Thyroid gland (tissue), 4 donors: ENCODE results near the gene MAGI2. TPM values are rescaled to one million over a fixed set of nuclear protein-coding genes. Genes with fewer than 3 reads are reported as not detected.

Source experiments
- DNase-seq, 2 donors: peaks; one replicate each; pipeline ENCODE4 v3.0.0-alpha.2; 2019
- H3K27ac ChIP-seq, 3 donors: fragments of 200-600 bp; sonication (generic); 1 replicate in 2 of 3; 2 replicates in 1 of 3; pipeline ENCODE4 v1.5.1; 2016 to 2019; ENCODE audit warnings: mild to moderate bottlenecking in 1 of 3, moderate library complexity in 1 of 3
- H3K27me3 ChIP-seq: fragments of 200-600 bp; sonication (generic); one replicate; pipeline ENCODE4 v1.5.1; 2019
- H3K36me3 ChIP-seq, 2 donors: fragments of 200-600 bp; sonication (generic); one replicate each; pipeline ENCODE4 v1.5.1; 2016 to 2019
- H3K4me1 ChIP-seq, 2 donors: fragments of 200-600 bp; sonication (generic); one replicate each; pipeline ENCODE4 v1.5.1; 2017 to 2019
- H3K4me3 ChIP-seq, 3 donors: fragments of 200-600 bp; sonication (generic); replicated peaks in 1 of 3; 1 replicate in 2 of 3; 2 replicates in 1 of 3; pipeline ENCODE4 v1.5.1; 2016; ENCODE audit warnings: mild to moderate bottlenecking in 1 of 3
- H3K9me3 ChIP-seq: fragments of 200-600 bp; sonication (generic); one replicate; pipeline ENCODE4 v1.5.1; 2017
- POLR2A ChIP-seq, 2 donors: fragments of 450-650 bp; IDR thresholded peaks; one replicate each; pipeline ENCODE4 v1.6.1; 2017; ENCODE audit warnings: antibody characterized with exemption in 2 of 2, mild to moderate bottlenecking in 2 of 2, moderate library complexity in 1 of 2
- WGBS, 2 donors: methylation state at CpG; one replicate each; pipeline ENCODE4 v1.1.5; 2017; 5-methylcytosine and 5-hydroxymethylcytosine counted together
- intact Hi-C: fragments of 100-400 bp; cut with DNase I; formaldehyde crosslinking; loops from one replicate; pipeline ENCODE4 v1.15.1; 2023
- total RNA-seq, 4 donors: library from RNA; depleted of rRNA; stranded (reverse); fragments of >200 nt; gene quantifications; one replicate each; pipeline ENCODE4 v1.2.3, GENCODE V29; 2016
- TF ChIP-seq, protein P1 (sequence below), 6 experiments: fragments of 200-600 bp in 3 of 6; fragments of 450-650 bp in 3 of 6; sonication (generic) in 3 of 6; IDR thresholded peaks; one replicate each; pipeline ENCODE4 v1.5.1; 2016 to 2019; ENCODE audit warnings: antibody characterized with exemption in 6 of 6, mild to moderate bottlenecking in 2 of 6, inconsistent platforms in 1 of 6, moderate library complexity in 1 of 6

Gene MAGI2
- total RNA-seq, 4 donors from 2014 or later, result 20.7 to 31.1 (median 26.0) TPM

DNA sequence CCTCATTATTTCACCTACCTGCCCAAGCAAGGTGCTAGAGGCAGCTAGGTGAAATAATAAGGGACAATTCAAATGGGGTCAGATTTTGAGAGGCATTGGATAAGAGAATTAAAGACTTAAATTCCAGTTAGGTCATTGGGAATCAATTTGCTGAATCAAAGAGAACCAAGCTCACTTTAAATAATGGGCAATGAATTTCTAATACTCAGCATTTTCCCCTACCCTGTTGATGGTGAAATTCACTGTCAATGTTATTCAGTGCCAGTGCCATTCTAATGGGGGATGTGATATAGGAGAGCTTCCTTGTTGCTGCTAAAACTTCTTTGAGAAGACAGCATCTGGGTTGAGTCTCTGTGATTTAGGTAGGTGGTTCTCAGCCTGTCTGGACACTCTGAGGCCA lies 1145.6 kb downstream of the MAGI2 start:
- Histone ChIP-seq H3K9me3 (no peaks in the 10 kb centered on the region), H3K4me1 (no peaks in the 10 kb centered on the region), H3K36me3 (no peaks in the 10 kb centered on the region), H3K4me3 (no peak overlapping the region), H3K27ac (no peak overlapping the region), H3K27me3 (no peaks in the 10 kb centered on the region)
- TF ChIP-seq, protein P1, sequence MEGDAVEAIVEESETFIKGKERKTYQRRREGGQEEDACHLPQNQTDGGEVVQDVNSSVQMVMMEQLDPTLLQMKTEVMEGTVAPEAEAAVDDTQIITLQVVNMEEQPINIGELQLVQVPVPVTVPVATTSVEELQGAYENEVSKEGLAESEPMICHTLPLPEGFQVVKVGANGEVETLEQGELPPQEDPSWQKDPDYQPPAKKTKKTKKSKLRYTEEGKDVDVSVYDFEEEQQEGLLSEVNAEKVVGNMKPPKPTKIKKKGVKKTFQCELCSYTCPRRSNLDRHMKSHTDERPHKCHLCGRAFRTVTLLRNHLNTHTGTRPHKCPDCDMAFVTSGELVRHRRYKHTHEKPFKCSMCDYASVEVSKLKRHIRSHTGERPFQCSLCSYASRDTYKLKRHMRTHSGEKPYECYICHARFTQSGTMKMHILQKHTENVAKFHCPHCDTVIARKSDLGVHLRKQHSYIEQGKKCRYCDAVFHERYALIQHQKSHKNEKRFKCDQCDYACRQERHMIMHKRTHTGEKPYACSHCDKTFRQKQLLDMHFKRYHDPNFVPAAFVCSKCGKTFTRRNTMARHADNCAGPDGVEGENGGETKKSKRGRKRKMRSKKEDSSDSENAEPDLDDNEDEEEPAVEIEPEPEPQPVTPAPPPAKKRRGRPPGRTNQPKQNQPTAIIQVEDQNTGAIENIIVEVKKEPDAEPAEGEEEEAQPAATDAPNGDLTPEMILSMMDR (IDR thresholded peaks at IDR 0.05), result no peak
- no peak for TF ChIP-seq POLR2A (IDR thresholded peaks at IDR 0.05)
- intact Hi-C loops, result no loop called here
- DNase-seq, result no peak

DNA sequence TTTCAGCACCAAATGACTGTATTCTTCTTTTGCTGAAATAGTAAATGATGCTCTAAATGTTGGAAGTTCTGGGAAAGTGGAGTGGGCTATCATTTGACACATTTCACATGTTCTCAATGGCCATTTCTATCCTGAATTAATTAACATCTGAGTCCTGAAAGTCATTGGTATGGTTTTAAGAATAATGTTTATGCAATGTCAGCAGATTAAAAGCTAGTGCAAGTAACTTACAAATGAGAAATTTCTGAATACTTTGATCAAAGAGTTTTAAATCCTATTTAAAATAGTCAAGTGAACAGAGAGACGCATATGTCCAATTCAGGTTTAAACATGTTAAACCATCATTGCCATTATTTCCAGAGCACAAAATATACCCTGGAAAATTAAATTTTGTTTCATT lies 1146.8 kb downstream of the MAGI2 start:
- Histone ChIP-seq H3K9me3 (no peaks in the 10 kb centered on the region), H3K36me3 (no peaks in the 10 kb centered on the region), H3K4me1 (peaks cover 4 to 6% of the 10 kb centered on the region in 2 donors), H3K4me3 (no peak overlapping the region), H3K27ac (no peak overlapping the region), H3K27me3 (no peaks in the 10 kb centered on the region)
- DNase-seq, result no peak
- intact Hi-C loops, result no loop called here
- WGBS, 2 donors, result 94 to 98% methylated on average over 1 of the region's 1 CpG
- TF ChIP-seq, protein P1 (IDR thresholded peaks at IDR 0.05), result no peak
- TF ChIP-seq POLR2A (IDR thresholded peaks at IDR 0.05), result no peak

DNA sequence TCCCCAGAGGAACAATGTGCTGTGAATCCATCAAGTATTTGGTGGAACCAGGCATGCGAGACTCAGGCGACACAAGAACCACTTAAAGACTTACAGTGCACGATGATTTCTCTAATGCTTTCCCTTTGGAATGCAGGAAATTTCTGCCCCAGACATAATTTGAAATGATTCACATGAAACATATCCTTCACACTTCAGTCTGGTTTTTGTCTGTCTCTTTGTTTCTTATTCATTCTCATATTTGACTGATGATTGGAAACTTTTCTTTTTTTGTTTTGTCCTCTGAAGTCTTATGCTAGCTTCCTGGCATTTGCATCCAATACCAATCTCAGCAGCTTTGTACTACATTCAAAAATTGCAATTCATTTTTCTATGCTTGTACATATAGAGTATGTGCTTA lies 1152.1 kb downstream of the MAGI2 start:
- Histone ChIP-seq H3K27ac (peak overlapping the region in 2 of 3 donors; percentile 40 to 72), H3K36me3 (no peaks in the 10 kb centered on the region), H3K4me3 (no peak overlapping the region), H3K27me3 (no peaks in the 10 kb centered on the region), H3K4me1 (peaks cover 12 to 15% of the 10 kb centered on the region in 2 donors), H3K9me3 (no peaks in the 10 kb centered on the region)
- peak; percentile 68 to 71 for DNase-seq
- no peak for TF ChIP-seq POLR2A (IDR thresholded peaks at IDR 0.05)
- TF ChIP-seq, protein P1 (IDR thresholded peaks at IDR 0.05), result no peak
- intact Hi-C loops, result no loop called here
- 10 to 13% methylated on average over 3 of the region's 3 CpGs for WGBS, 2 donors

DNA sequence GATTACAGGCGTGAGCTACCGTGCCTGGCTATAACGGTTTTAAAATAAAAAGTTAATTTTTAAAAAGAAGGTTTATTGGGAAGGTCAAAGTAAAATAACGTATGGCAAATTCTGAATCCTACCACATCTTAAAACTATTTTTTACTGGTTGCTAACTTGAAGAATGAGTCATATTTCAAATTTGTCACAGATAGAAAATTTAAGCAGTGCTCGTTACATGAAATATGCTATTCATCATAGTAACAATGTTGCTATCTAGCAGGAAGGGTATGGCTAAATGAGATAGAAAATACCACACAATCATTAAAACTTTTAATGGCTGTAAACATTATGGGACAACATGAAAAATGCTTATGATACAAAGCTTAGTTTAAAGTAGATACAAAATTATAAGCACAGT lies 1154.4 kb downstream of the MAGI2 start:
- no peaks in the 10 kb centered on the region for H3K36me3 ChIP-seq
- peaks cover 12 to 15% of the 10 kb centered on the region in 2 donors for H3K4me1 ChIP-seq
- H3K9me3 ChIP-seq, result no peaks in the 10 kb centered on the region
- intact Hi-C loops, result no loop called here
- H3K27me3 ChIP-seq, result no peaks in the 10 kb centered on the region
- no peak for DNase-seq
- H3K27ac ChIP-seq, result no peak overlapping the region
- TF ChIP-seq POLR2A (IDR thresholded peaks at IDR 0.05), result no peak
- TF ChIP-seq, protein P1 (IDR thresholded peaks at IDR 0.05), result no peak
- WGBS, 2 donors, result 91 to 95% methylated on average over 5 of the region's 5 CpGs
- H3K4me3 ChIP-seq, result no peak overlapping the region

DNA sequence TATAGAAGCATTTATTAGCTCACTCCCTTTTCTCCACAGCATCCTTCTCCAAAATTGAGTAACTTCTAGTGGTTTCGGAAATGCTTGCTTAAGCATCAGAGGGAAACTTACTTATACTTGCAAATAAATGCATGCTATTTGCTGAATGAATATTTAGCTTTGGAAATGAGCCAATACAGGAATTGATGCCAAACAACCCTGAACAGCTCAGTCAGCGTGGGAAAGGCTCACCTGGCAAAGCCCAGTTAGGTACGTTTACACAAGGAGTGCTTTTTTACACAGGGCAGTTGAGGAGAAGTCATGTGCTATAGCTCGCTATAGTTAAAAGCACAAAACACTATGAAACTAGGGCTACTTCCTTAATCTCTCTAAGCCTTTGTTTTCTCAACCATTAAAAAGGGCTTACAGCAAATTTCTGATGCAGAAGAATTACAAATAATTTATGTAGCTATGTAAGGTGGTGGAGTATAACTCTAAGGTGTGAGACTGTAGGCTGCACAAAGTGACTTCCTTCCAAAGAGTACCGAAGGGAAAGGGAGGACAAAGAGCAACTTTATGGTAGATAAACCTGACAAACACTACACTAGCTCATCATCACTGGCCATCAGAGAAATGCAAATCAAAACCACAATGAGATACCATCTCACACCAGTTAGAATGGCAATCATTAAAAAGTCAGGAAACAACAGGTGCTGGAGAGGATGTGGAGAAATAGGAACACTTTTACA lies 1156.7 kb downstream of the MAGI2 start:
- H3K27ac ChIP-seq, result peak overlapping the region in 2 of 3 donors; percentile 27 to 52
- WGBS, 2 donors, result 49 to 50% methylated on average over 5 of the region's 5 CpGs
- no peaks in the 10 kb centered on the region for H3K9me3 ChIP-seq
- H3K27me3 ChIP-seq, result no peaks in the 10 kb centered on the region
- peaks cover 10 to 11% of the 10 kb centered on the region in 2 donors for H3K4me1 ChIP-seq
- H3K36me3 ChIP-seq, result no peaks in the 10 kb centered on the region
- peak; percentile 55 to 67 for DNase-seq
- H3K4me3 ChIP-seq, result no peak overlapping the region
- intact Hi-C loops, result no loop called here
- TF ChIP-seq POLR2A (IDR thresholded peaks at IDR 0.05), result no peak
- TF ChIP-seq, protein P1 (IDR thresholded peaks at IDR 0.05), result no peak
